Ishikawa (cell line): Measurements from ENCODE around the gene SCEL.

Source experiments
- CEBPB ChIP-seq: IDR thresholded peaks from 2 replicates; pipeline ENCODE4 v1.6.1; 2012
- CREB1 ChIP-seq: IDR thresholded peaks from 2 replicates; pipeline ENCODE4 v1.6.1; 2012; ENCODE audit warnings: low read depth
- EGR1 ChIP-seq: IDR thresholded peaks from 2 replicates; pipeline ENCODE4 v1.6.1; 2012
- EP300 ChIP-seq: IDR thresholded peaks from 2 replicates; pipeline ENCODE4 v1.6.1; 2012; ENCODE audit warnings: borderline replicate concordance
- FOXM1 ChIP-seq: IDR thresholded peaks from 2 replicates; pipeline ENCODE4 v1.6.1; 2012; ENCODE audit warnings: low read depth, borderline replicate concordance
- NFIC ChIP-seq: IDR thresholded peaks from 2 replicates; pipeline ENCODE4 v1.6.1; 2012
- RAD21 ChIP-seq: IDR thresholded peaks from 2 replicates; pipeline ENCODE4 v1.6.1; 2012; ENCODE audit warnings: low read depth
- TAF1 ChIP-seq: IDR thresholded peaks from 2 replicates; pipeline ENCODE4 v1.6.1; 2012; ENCODE audit warnings: low read depth, mild to moderate bottlenecking
- TCF12 ChIP-seq: IDR thresholded peaks from 2 replicates; pipeline ENCODE4 v1.6.1; 2012; ENCODE audit warnings: low read depth
- TEAD4 ChIP-seq: IDR thresholded peaks from 2 replicates; pipeline ENCODE4 v1.6.1; 2012
- YY1 ChIP-seq: IDR thresholded peaks from 2 replicates; pipeline ENCODE4 v1.6.1; 2012; ENCODE audit warnings: low read depth
- ZBTB7A ChIP-seq: IDR thresholded peaks from 2 replicates; pipeline ENCODE4 v1.6.1; 2012; ENCODE audit warnings: low read depth
- TF ChIP-seq, protein P1 (sequence below): IDR thresholded peaks from 2 replicates; pipeline ENCODE4 v1.6.1; 2012
- TF ChIP-seq, protein P2 (sequence below): IDR thresholded peaks from 2 replicates; pipeline ENCODE4 v1.6.1; 2012; ENCODE audit warnings: low read depth, mild to moderate bottlenecking
- TF ChIP-seq, protein P3 (sequence below): IDR thresholded peaks from 2 replicates; pipeline ENCODE4 v1.6.1; 2012

The SCEL gene

DNA sequence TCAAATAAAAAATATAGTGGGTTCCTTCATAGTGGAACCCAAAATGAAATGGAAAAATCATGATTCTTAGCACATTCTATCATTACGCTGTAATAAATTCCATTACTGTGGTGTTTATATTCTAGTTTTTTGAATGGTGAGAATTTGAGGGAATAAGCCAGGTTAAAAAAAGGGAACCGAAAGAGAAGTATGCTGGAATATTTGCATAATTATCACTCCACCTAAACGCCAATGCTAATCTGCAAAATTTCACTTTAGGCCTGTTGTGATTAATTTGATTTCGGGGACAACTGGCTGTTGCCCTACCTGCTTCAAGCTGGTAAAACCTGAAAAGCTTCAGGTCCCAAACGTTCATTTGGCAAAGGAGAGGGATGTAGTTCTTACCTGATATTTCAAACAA lies 32.1 kb upstream of the SCEL start:
- TF ChIP-seq, protein P1, sequence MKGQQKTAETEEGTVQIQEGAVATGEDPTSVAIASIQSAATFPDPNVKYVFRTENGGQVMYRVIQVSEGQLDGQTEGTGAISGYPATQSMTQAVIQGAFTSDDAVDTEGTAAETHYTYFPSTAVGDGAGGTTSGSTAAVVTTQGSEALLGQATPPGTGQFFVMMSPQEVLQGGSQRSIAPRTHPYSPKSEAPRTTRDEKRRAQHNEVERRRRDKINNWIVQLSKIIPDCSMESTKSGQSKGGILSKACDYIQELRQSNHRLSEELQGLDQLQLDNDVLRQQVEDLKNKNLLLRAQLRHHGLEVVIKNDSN, result no peak
- no peak for TF ChIP-seq NFIC
- no peak for TF ChIP-seq EGR1
- TF ChIP-seq, protein P2, sequence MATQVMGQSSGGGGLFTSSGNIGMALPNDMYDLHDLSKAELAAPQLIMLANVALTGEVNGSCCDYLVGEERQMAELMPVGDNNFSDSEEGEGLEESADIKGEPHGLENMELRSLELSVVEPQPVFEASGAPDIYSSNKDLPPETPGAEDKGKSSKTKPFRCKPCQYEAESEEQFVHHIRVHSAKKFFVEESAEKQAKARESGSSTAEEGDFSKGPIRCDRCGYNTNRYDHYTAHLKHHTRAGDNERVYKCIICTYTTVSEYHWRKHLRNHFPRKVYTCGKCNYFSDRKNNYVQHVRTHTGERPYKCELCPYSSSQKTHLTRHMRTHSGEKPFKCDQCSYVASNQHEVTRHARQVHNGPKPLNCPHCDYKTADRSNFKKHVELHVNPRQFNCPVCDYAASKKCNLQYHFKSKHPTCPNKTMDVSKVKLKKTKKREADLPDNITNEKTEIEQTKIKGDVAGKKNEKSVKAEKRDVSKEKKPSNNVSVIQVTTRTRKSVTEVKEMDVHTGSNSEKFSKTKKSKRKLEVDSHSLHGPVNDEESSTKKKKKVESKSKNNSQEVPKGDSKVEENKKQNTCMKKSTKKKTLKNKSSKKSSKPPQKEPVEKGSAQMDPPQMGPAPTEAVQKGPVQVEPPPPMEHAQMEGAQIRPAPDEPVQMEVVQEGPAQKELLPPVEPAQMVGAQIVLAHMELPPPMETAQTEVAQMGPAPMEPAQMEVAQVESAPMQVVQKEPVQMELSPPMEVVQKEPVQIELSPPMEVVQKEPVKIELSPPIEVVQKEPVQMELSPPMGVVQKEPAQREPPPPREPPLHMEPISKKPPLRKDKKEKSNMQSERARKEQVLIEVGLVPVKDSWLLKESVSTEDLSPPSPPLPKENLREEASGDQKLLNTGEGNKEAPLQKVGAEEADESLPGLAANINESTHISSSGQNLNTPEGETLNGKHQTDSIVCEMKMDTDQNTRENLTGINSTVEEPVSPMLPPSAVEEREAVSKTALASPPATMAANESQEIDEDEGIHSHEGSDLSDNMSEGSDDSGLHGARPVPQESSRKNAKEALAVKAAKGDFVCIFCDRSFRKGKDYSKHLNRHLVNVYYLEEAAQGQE, result no peak
- TF ChIP-seq CEBPB, result no peak
- no peak for TF ChIP-seq TEAD4
- TF ChIP-seq, protein P3, sequence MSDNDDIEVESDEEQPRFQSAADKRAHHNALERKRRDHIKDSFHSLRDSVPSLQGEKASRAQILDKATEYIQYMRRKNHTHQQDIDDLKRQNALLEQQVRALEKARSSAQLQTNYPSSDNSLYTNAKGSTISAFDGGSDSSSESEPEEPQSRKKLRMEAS, result no peak
- TF ChIP-seq RAD21, result no peak
- no peak for TF ChIP-seq ZBTB7A
- TF ChIP-seq FOXM1, result no peak
- TF ChIP-seq YY1, result no peak
- no peak for TF ChIP-seq TAF1
- no peak for TF ChIP-seq EP300
- TF ChIP-seq TCF12, result no peak
- no peak for TF ChIP-seq CREB1

DNA sequence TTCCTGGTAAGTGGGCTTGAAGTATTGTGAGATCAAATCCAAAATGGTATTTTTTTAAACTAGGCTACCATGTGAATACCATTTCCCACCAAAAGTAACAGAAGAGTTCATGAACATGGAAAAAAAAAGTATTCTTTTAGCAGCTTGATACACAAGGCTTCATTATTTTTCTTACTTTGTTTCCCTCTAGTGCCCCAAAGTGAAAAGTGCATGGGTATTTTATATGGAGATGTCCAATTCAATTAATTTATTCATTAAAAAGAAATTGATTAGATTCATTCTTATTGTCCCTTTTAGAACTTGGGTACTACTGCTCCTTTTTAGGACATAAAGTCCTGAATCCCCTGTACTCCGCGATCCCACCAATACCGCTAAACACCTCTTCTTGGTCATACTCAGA lies 28.6 kb upstream of the SCEL start:
- TF ChIP-seq CEBPB (no peak), EP300 (no peak), RAD21 (peak; percentile 31; the same call in 1 of the 2 replicates)
- TF ChIP-seq, protein P3, result no peak

DNA sequence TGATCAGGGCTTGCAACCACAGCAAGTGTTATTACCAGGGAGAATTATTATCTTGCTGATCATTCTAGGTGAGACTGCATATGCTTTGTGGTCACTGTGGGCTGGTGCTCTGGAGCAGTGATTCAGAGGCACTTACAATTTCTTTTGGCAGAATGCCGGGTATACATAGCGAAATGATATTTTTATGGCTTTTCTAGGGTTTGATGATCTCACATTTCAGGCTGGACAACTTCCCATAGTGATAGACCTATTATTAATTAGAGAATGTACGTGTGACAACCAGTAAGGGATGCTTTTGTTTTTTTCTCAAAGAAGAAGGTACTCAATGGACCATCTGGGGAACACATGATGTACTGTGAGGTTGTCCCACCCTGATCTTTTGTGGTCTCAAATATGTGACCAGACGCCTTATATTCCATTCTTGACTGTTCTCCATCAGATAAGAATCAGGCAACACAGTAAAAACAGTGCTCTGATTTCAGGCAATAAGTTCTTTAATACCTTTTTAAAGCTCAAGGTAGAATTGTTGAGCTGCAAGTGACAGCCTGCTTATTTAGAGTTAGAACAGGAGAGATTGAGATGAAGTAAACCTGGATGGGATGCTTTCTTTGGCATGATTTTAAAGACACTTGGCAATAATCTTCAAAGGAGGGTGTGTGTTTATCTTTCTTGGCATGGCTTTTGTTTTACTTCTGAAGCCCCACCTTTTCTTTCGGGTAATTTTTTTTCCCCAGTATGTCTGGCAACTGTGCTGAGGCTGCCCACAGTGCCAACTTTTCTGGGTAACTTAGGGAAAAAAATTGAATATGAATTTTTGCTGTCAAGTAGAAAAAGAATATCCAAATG lies 27.4 kb upstream of the SCEL start:
- TF ChIP-seq, protein P1, result no peak
- TF ChIP-seq YY1 (no peak), RAD21 (no peak), TEAD4 (peak; percentile 76), CEBPB (no peak), FOXM1 (peak; percentile 85), TCF12 (peak; percentile 81), NFIC (peak; percentile 94), TAF1 (no peak), EP300 (peak; percentile 86), CREB1 (0 out of 2 replicates have a peak, but pooled peaks have one; percentile 11), ZBTB7A (no peak), EGR1 (no peak)
- TF ChIP-seq, protein P3, result no peak
- TF ChIP-seq, protein P2, result no peak

DNA sequence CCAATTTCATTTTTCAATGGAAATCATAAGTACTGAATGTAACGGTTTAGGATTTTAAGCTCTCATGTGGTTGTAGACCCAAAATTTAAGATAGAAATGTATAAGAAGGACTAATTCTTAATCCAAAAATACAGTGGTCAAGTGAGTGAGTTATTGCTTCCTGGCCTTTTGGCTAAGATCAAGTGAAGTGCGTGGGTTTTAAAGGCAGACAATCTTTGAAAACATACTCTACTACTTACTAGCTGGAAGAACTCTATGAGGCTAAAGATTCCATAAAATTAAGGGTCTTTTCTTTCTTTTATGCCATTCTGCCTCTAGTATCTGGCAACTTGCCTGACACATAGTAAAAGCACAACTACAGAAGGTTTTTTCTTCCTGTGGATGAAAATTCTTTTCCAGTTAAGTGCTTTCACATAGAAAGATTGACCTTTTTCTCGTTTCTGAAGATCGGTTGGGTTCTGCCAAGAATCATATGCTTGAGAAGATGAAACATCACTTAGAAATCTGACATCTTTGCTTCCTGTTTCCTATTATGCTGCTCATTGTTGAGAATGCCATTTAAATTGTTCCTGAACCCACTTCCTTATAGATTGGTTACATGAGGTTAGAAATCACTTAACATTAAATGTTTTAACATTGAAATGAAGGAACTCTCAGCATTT lies 26.4 kb upstream of the SCEL start:
- TF ChIP-seq FOXM1, result peak; percentile 83
- TF ChIP-seq CEBPB, result no peak
- TF ChIP-seq TCF12, result peak; percentile 77
- TF ChIP-seq, protein P1, result no peak
- TF ChIP-seq, protein P3, result no peak
- TF ChIP-seq RAD21, result no peak
- no peak for TF ChIP-seq ZBTB7A
- TF ChIP-seq YY1, result no peak
- no peak; the same call in 1 of the 2 replicates for TF ChIP-seq EGR1
- no peak for TF ChIP-seq CREB1
- TF ChIP-seq, protein P2, result no peak
- TF ChIP-seq TEAD4, result peak; percentile 70
- peak; percentile 89 for TF ChIP-seq NFIC
- TF ChIP-seq EP300, result peak; percentile 89
- no peak for TF ChIP-seq TAF1
